NCI-H2196 treated with DMSO at 0.1 percent for 48 hours (cell line): ENCODE data around the gene KCNH1.

Source experiments
- DNase-seq: peaks from one replicate; lab custom pipeline; 2025; ENCODE audit not compliant: unreplicated experiment; lab: John Stamatoyannopoulos, UW

KCNH1 gene

GRCh38 chr1:210920716-210921694 lies 212.9 kb downstream of the KCNH1 start:
- DNase-seq: no peak

- DNase-seq: no peak
Observed at GRCh38 chr1:210920258-210920657, 213.7 kb downstream of the KCNH1 start.

DNA sequence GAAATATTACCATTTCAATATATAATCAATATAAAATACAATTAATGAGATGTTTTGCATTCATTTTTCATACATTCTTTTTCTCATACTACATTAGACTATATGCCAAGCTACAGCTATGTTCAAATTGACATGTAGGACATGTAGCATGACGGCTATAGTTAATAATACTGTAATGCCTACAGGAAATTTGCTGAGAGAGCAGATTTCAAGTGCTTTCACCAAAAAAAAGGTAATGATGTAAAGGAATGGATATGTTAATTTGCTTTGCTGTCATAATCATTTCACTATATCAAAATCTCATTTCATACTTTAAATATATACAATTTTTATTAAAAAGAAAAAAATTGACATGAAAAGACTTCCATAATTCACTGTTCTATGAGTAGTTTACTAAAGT lies 215.1 kb downstream of the KCNH1 start:
- DNase-seq: no peak

DNA sequence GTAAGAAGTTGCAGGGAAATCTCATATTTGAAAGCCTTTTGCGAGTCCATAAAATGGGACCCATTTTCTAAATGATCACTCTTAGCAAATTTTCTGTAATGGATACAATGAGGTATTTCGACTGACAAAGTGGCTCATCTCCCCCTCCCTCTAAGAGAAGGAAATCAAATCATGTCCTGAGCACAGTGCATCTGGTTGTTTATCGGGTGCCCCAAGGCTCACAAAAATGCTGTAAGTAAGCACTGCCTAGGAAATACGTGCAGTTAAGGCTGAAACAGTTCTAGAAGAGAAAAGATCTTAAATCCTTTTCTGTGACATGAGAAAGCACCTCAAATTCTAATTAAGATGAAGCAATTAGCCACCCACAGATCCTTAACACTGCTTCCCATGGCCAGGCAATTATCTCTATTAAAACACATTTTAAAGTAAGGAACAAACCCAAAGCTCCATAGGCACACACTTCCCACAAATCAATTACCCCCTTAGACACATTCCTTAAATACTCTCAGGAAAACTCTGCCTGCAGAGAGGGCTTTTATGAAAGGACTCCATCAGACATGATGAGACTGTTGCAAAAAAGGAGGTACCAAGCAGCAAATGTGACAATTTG lies 216.3 kb downstream of the KCNH1 start:
- no peak for DNase-seq

DNA sequence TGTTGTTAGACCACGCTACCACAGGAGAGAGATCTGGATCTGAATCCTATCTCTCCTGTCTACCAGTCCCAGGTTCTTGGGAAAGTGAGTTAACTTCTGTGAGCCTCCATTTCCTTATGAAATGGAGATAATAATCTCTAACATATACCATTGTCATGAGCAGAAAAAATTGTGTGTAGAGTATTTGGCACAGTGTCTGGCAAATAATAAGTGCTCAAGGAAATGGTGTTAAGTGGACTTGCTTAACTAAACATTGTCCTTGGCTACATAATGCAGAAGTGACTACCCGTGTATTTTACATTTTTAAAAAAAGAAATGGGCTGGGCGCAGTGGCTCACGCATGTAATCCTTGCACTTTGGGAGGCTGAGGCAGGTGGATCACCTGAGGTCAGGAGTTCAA lies 217.4 kb downstream of the KCNH1 start:
- no peak for DNase-seq

DNA sequence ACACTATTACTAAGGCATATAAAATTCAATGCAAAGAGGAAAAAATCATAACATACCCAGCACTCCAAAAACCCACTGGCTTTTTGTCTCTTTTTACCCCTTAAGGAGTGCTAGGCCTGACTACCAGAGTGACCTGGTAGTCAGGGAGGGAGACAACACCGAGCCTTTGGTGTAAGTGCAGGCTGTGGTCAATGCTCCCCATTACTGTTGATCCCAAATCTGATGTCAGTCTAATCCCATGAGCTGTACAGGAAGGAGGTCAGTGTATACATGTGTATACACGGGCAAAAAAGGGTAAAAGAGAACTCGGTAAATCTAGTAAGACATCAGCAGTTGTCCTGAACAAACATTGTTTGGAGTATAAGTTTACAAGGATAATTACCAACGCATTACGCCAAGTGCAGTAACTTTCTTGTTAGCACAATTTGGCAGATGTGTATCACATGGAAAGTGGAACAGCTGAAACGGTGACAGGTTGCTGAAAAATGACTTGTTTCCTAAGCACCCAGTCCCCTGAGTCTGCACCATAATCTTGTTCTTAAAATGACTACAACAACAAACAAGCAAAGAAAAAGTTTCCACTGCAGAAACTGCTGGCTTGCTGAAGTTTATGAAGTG lies 217.9 kb downstream of the KCNH1 start:
- DNase-seq: no peak

GRCh38 chr1:210912752-210913151 lies 221.2 kb downstream of the KCNH1 start:
- DNase-seq: no peak

DNA sequence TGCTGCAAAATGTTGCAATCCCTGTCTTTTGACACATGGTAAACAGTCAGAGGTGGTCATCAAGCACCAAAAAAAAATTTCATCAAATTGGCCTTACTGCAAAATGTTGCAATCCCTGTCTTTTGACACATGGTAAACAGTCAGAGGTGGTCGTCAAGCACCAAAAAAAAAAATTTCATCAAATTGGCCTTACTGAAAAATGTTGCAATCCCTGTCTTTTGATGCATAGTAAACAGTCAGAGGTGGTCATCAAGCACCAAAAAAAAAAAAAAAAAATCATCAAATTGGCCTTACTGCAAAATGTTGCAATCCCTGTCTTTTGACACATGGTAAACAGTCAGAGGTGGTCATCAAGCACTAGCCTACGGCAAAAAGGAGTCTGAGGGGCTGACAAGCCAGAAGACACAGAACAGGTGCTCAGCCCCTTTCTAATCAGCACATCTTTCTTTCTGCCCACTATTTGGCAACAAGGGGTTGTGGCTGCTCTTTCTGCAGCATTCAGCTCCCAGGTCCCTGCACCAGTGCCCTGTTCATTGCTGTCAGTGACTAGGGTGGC lies 223.8 kb downstream of the KCNH1 start:
- DNase-seq: no peak

GRCh38 chr1:210908791-210909190 lies 225.2 kb downstream of the KCNH1 start:
- no peak for DNase-seq

GRCh38 chr1:210908257-210908656 lies 225.7 kb downstream of the KCNH1 start:
- DNase-seq: no peak

GRCh38 chr1:210907251-210907805 lies 226.6 kb downstream of the KCNH1 start:
- no peak for DNase-seq

DNA sequence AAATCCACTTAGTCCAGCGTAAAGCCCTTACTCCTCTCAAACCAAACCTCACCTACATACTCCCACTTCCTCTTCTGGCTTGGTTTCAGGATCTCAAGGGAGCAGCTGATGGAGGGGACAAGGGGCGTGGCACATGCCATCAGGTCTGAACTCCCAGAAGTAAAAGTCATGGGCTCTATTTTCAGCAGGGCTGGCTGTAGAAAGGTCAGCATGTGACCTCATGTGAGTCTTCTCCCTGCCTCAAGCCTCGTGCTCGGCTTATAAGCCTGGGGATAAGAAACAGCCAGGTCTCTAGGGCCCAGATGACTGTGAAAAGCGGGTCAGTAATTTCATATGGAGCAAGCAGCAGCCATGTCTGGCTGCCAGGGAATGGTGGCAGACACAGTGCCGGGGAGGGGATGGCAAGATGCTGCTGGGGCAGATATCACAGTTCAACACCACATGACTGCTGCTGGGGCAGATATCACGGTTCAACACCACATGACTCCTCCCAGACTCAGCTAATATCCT lies 227.9 kb downstream of the KCNH1 start:
- no peak for DNase-seq

- DNase-seq: no peak
Observed at GRCh38 chr1:210905365-210905904, 228.5 kb downstream of the KCNH1 start.

GRCh38 chr1:210901981-210902770 lies 231.8 kb downstream of the KCNH1 start:
- DNase-seq: no peak

- DNase-seq: no peak
Observed at GRCh38 chr1:210900820-210901219, 233.1 kb downstream of the KCNH1 start.

DNA sequence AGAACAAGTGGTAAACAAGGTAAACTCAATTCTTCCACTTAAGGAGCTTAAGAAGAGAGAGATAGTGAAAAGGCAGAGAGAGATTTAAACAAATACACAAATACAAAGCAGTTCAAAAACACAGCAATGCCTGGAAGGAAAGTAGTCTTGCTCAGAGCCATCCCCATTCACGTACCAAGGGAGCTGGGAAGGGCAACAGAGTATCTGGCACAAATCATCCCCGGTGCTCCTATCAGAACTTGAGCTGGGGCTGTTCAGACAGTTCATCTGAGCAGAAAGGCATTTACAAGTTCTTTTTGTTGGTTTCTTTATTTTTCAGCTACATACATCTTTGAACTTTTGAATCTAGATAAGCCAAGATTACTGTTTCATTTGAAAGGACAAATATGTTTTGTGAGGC lies 233.9 kb downstream of the KCNH1 start:
- DNase-seq: no peak

DNA sequence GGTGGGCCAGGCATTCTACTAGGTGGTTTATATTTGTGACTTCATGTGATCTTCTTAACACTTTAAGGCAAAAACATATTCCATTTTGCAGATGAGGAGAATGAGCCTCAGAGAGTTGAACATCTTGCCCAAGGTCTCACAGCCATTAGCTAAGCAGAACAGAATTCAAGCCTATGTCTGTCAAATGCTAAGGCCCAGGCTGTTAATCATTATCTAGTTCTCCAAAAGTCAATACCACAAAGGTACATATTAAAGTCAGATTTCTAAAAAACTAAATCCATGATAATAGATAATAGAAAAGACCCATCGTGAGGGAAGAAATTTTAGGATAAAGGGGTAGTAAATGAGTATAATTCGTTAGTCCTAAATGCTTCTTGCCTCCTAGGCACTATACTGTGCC lies 234.3 kb downstream of the KCNH1 start:
- DNase-seq: no peak

GRCh38 chr1:210898473-210898872 lies 235.5 kb downstream of the KCNH1 start:
- no peak for DNase-seq

DNA sequence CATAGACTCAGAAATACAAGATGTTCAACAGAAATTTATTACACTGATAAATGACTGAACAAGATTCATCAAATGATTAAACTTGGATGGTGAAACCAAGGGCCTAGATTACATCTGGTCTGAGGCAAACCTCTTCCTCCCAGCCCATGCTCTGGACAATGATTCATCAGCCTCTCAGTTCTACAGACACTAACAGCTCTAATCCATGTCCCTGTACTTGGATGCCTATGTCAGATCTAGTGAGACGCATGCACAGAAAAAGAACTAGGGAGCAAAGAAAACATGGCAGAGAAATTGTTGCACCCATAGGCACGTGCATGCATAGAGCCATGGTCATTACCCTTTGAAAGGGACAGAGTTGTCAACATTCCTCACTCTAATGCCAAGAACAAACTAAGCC lies 250.1 kb downstream of the KCNH1 start:
- no peak for DNase-seq
